ENCODE data around the gene MAP2K7.

MAP2K7 gene

DNA sequence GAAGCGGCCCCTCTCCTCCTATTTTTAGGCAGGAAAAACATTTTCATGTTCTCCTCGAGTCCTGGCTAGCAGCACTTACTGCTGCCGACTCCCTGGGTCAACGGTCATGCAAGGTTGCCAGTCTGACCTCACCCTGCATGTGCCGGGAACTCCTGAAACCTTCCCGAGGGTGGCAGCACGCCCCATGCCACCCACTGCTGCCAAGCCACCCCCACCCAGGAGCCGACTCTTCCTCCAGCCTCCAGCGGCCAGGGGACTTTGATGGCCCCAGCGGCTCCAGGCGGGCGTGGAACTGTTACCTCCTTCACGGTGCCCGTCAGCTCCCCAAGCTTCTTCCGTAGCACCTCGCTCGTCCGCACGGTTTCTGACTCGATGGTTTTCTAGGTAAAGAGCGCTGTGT, 31.1 kb downstream of the MAP2K7 start:
- no peak for TF ChIP-seq TCF12 (IDR thresholded peaks at IDR 0.05; ENCODE audit: low read depth)
- TF ChIP-seq EGR1 (IDR thresholded peaks at IDR 0.05): no peak
- no peak for TF ChIP-seq NFIC (IDR thresholded peaks at IDR 0.05)
- TF ChIP-seq, protein P1, sequence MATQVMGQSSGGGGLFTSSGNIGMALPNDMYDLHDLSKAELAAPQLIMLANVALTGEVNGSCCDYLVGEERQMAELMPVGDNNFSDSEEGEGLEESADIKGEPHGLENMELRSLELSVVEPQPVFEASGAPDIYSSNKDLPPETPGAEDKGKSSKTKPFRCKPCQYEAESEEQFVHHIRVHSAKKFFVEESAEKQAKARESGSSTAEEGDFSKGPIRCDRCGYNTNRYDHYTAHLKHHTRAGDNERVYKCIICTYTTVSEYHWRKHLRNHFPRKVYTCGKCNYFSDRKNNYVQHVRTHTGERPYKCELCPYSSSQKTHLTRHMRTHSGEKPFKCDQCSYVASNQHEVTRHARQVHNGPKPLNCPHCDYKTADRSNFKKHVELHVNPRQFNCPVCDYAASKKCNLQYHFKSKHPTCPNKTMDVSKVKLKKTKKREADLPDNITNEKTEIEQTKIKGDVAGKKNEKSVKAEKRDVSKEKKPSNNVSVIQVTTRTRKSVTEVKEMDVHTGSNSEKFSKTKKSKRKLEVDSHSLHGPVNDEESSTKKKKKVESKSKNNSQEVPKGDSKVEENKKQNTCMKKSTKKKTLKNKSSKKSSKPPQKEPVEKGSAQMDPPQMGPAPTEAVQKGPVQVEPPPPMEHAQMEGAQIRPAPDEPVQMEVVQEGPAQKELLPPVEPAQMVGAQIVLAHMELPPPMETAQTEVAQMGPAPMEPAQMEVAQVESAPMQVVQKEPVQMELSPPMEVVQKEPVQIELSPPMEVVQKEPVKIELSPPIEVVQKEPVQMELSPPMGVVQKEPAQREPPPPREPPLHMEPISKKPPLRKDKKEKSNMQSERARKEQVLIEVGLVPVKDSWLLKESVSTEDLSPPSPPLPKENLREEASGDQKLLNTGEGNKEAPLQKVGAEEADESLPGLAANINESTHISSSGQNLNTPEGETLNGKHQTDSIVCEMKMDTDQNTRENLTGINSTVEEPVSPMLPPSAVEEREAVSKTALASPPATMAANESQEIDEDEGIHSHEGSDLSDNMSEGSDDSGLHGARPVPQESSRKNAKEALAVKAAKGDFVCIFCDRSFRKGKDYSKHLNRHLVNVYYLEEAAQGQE (IDR thresholded peaks at IDR 0.05; ENCODE audit: low read depth): no peak
- no peak for TF ChIP-seq EP300 (IDR thresholded peaks at IDR 0.05; ENCODE audit: borderline replicate concordance)
- no peak for TF ChIP-seq CREB1 (IDR thresholded peaks at IDR 0.05; ENCODE audit: low read depth)
- TF ChIP-seq YY1 (IDR thresholded peaks at IDR 0.05; ENCODE audit: low read depth): no peak
- no peak for TF ChIP-seq TEAD4 (IDR thresholded peaks at IDR 0.05)
- TF ChIP-seq FOXM1 (IDR thresholded peaks at IDR 0.05; ENCODE audit: borderline replicate concordance, low read depth): no peak

DNA sequence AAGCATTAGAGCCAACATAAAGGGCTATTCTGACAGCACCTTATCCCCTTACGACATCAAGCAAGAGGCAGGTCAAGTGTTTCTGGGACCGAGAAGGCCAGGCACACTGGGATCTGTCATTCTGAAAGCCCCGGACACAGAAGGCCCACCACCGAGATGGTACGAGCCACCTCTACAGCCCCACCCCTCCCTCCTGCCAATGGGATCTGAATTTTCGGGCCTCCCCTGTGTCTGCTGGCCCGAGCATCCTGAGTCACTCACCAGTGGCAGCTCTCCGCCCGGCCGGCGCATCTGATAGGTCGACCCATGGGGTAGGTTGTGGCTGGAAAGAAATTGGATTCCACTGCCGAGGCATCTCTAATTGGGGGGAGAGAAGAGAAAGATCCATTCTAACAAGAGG, 37.2 kb downstream of the MAP2K7 start:
- no peak for TF ChIP-seq CREB1 (IDR thresholded peaks at IDR 0.05; ENCODE audit: low read depth)
- no peak for TF ChIP-seq EP300 (IDR thresholded peaks at IDR 0.05; ENCODE audit: borderline replicate concordance)
- TF ChIP-seq TCF12 (IDR thresholded peaks at IDR 0.05; ENCODE audit: low read depth): no peak
- TF ChIP-seq CEBPB (IDR thresholded peaks at IDR 0.05): no peak
- TF ChIP-seq TEAD4 (IDR thresholded peaks at IDR 0.05): no peak
- TF ChIP-seq YY1 (IDR thresholded peaks at IDR 0.05; ENCODE audit: low read depth): no peak
- TF ChIP-seq NFIC (IDR thresholded peaks at IDR 0.05): no peak
- no peak for TF ChIP-seq ZBTB7A (IDR thresholded peaks at IDR 0.05; ENCODE audit: low read depth)
- TF ChIP-seq, protein P1 (IDR thresholded peaks at IDR 0.05; ENCODE audit: low read depth): no peak
- TF ChIP-seq, protein P2, sequence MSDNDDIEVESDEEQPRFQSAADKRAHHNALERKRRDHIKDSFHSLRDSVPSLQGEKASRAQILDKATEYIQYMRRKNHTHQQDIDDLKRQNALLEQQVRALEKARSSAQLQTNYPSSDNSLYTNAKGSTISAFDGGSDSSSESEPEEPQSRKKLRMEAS (IDR thresholded peaks at IDR 0.05): no peak
- TF ChIP-seq, protein P3, sequence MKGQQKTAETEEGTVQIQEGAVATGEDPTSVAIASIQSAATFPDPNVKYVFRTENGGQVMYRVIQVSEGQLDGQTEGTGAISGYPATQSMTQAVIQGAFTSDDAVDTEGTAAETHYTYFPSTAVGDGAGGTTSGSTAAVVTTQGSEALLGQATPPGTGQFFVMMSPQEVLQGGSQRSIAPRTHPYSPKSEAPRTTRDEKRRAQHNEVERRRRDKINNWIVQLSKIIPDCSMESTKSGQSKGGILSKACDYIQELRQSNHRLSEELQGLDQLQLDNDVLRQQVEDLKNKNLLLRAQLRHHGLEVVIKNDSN (IDR thresholded peaks at IDR 0.05): no peak

DNA sequence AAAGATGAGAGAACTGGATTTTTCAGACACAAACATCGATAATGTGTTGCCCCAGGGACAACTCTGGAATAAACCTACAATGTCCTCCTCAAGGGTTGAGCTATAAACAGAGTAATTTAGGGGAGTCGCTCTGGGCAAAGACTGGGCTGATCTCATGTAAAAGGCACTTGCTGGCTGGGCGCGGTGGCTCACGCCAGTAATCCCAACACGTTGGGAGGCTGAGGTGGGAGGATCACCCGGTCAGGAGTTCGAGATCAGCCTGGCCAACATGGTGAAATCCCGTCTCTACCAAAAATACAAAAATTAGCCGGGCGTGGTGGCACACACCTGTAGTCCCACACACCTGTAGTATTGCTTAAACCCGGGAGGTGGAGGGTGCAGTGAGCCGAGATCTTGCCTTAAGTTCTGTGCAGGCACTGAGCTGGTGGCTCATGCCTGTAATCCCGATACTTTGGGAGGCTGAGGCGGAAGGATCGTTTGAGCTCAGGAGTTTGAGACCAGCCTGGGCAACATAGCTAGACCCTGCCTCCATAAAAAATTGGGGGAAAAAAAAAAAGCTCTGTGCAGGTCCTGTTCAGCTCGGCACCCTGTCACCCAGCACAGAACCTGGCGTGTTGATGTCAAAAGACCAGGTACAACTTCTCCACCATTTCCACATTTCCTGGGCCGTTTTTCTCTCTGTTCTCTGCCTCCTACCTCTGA, 38.4 kb downstream of the MAP2K7 start:
- TF ChIP-seq ZBTB7A (IDR thresholded peaks at IDR 0.05; ENCODE audit: low read depth): no peak
- no peak for TF ChIP-seq FOXM1 (IDR thresholded peaks at IDR 0.05; ENCODE audit: borderline replicate concordance, low read depth)
- no peak for TF ChIP-seq EP300 (IDR thresholded peaks at IDR 0.05; ENCODE audit: borderline replicate concordance)
- TF ChIP-seq TCF12 (IDR thresholded peaks at IDR 0.05; ENCODE audit: low read depth): no peak
- no peak for TF ChIP-seq CREB1 (IDR thresholded peaks at IDR 0.05; ENCODE audit: low read depth)
- no peak for TF ChIP-seq TAF1 (IDR thresholded peaks at IDR 0.05; ENCODE audit: low read depth)
- TF ChIP-seq, protein P2 (IDR thresholded peaks at IDR 0.05): no peak
- TF ChIP-seq YY1 (IDR thresholded peaks at IDR 0.05; ENCODE audit: low read depth): no peak
- TF ChIP-seq RAD21 (IDR thresholded peaks at IDR 0.05; ENCODE audit: low read depth): no peak
- TF ChIP-seq TEAD4 (IDR thresholded peaks at IDR 0.05): no peak

DNA sequence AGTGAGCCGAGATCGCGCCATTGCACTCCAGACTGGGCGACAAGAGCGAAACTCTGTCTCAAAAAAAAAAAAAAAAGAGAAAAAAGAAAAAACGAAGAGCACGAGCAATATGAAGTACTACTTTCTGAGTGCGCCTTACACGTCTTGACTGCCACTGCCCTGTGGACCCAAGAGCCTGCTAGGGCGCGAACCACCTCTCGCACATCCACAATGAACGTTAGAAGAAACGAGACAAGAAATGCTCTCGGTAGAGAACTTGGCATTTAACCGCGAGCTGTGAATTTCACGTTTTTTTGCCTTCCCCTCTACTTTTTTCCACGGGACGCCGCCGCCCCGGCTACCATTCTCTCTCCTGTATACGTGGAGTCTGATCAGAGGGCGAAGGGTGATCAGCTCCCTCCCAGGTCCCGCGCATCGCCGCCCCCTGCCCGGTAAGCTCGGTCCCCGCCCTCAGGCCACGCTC, 39.3 kb downstream of the MAP2K7 start:
- TF ChIP-seq EGR1 (IDR thresholded peaks at IDR 0.05) (no peak), TEAD4 (IDR thresholded peaks at IDR 0.05) (no peak), NFIC (IDR thresholded peaks at IDR 0.05) (no peak)

DNA sequence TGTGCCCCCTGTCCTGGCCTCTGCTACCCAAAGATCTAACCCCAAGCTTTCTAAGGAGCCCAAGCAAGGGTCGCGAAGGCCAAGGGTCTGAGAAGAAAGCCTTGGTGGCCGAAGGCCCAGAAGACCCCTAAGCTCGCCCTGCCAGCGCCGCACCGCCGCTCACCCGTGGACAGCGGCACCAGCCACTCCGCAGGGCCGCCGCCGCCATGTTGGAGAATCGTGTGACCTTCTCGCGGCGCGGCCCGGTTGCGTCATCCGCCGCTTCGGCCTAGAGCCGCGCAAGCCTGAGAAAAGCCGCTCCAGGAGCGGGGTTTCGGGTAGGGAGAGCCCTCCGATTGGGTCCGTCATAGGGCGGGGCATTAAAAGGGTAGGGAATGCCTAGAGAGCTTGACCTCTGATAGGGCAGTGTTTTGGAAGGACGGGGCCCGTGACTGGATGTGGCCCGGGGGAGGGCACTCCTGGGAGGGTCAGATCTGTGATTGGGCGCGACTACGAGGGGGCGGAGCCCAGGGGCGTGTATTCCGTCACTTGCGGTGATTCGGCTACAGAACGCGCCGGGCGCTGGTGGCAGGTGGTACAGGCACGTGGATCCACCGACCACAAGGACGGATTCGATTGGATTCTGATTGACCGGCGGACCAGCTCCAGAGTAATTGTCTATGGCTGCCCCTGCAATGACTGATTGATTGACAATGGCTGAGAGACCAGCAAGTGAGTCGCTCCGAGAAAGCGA, 39.9 kb downstream of the MAP2K7 start, which contains the start of gene TIMM44:
TSS of gene TIMM44 (minus strand) at position 223 of the 733 bp plus-strand sequence. CDS start at position 208, 15 bp downstream.
- TF ChIP-seq EGR1 (IDR thresholded peaks at IDR 0.05) (no peak), FOXM1 (IDR thresholded peaks at IDR 0.05; ENCODE audit: borderline replicate concordance, low read depth) (no peak), EP300 (IDR thresholded peaks at IDR 0.05; ENCODE audit: borderline replicate concordance) (no peak), TEAD4 (IDR thresholded peaks at IDR 0.05) (no peak; the same call in none of the 2 replicates), ZBTB7A (IDR thresholded peaks at IDR 0.05; ENCODE audit: low read depth) (peak; percentile 80; the same call in 1 of the 2 replicates), YY1 (IDR thresholded peaks at IDR 0.05; ENCODE audit: low read depth) (peak; percentile 97), TAF1 (IDR thresholded peaks at IDR 0.05; ENCODE audit: low read depth) (peak; percentile 99), NFIC (IDR thresholded peaks at IDR 0.05) (peak; percentile 16), RAD21 (IDR thresholded peaks at IDR 0.05; ENCODE audit: low read depth) (no peak), TCF12 (IDR thresholded peaks at IDR 0.05; ENCODE audit: low read depth) (peak; percentile 67; the same call in 1 of the 2 replicates), CREB1 (IDR thresholded peaks at IDR 0.05; ENCODE audit: low read depth) (peak; percentile 85), CEBPB (IDR thresholded peaks at IDR 0.05) (peak; percentile 95)
- TF ChIP-seq, protein P2 (IDR thresholded peaks at IDR 0.05): peak; percentile 97
- TF ChIP-seq, protein P3 (IDR thresholded peaks at IDR 0.05): peak; percentile 79
- TF ChIP-seq, protein P1 (IDR thresholded peaks at IDR 0.05; ENCODE audit: low read depth): peak; percentile 44

Data from Ishikawa (cell line).